H1 (cell line): ENCODE results near the gene KRTAP10-3. TPM values are rescaled to one million over a fixed set of nuclear protein-coding genes. Genes with fewer than 3 reads are reported as not detected.

Source experiments
- BACH1 ChIP-seq: IDR thresholded peaks from 2 replicates; pipeline ENCODE4 v1.6.1; 2012; ENCODE audit warnings: low read length, improper control_type of control experiment
- CEBPB ChIP-seq: IDR thresholded peaks from 2 replicates; pipeline ENCODE4 v1.6.1; 2012; ENCODE audit warnings: low read depth, low read length
- CHD7 ChIP-seq: fragments of 300-600 bp; sonication (generic); IDR thresholded peaks from 2 replicates; pipeline ENCODE4 v1.7.1; 2012; ENCODE audit warnings: low read length, moderate library complexity, mild to moderate bottlenecking, inconsistent platforms; ENCODE audit not compliant: insufficient replicate concordance
- GTF2F1 ChIP-seq: IDR thresholded peaks from 2 replicates; pipeline ENCODE4 v1.6.1; 2012; ENCODE audit warnings: low read depth, low read length, improper control_type of control experiment, borderline replicate concordance
- PHF8 ChIP-seq: fragments of 200-600 bp; sonication (generic); conservative IDR thresholded peaks from 2 replicates; pipeline ENCODE4 v1.7.1; 2012; ENCODE audit warnings: low read depth, mild to moderate bottlenecking, inconsistent platforms, low read length, moderate library complexity
- POU5F1 ChIP-seq: IDR thresholded peaks from 2 replicates; pipeline ENCODE4 v1.6.1; 2011; ENCODE audit warnings: low read depth, mild to moderate bottlenecking, low read length, moderate library complexity
- polyA plus RNA-seq, 7 experiments: library from polyadenylated mRNA; depleted of rRNA in 3 of 7; stranded (reverse) in 5 of 7; unstranded in 2 of 7; fragments of >200 nt in 5 of 7; fragments of 200-250 nt in 2 of 7; gene quantifications; 1 replicate in 5 of 7; 2 replicates in 1 of 7; 4 replicates in 1 of 7; pipeline versions ENCODE4 v1.2.1 to v1.2.3, GENCODE V29; 2011 to 2013; ENCODE audit warnings: missing spikeins in 2 of 7, mixed read lengths in 2 of 7
- total RNA-seq: library from RNA; stranded (reverse); fragmentation: NEBNext Ultra II Directional; extraction: Animal tissue kit (Norgen Biotek cat#: 25700); gene quantifications from 2 replicates; pipeline ENCODE4 v1.2.1, GENCODE V29; 2021

Gene KRTAP10-3
- total and polyA plus RNA-seq, 2 of the 8 experiments (the other 6 are each of a cell fraction or from before 2014, with no cell fraction given) = not detected

GRCh38 chr21:44557491-44558328 is 885 bp downstream of the KRTAP10-3 start (continued):
- no peak for TF ChIP-seq CHD7
- TF ChIP-seq PHF8 = no peak
- no peak for TF ChIP-seq GTF2F1
- no peak for TF ChIP-seq CEBPB
- no peak for TF ChIP-seq POU5F1
- no peak for TF ChIP-seq BACH1
